H1 (cell line): Measurements from ENCODE around the gene NRIP2. TPM values are rescaled to one million over a fixed set of nuclear protein-coding genes. Genes with fewer than 3 reads are reported as not detected.

ENCODE experiments used
- CTCF ChIA-PET: fragments of 300-600 bp; sonication (Branson Sonifier 250); formaldehyde crosslinking; loops from one replicate; lab custom pipeline; 2021; ENCODE audit not compliant: partially characterized antibody; lab: Charles Lee
- POLR2A ChIA-PET: fragments of 300-600 bp; sonication (Branson Sonifier 250); formaldehyde crosslinking; loops from one replicate; lab custom pipeline; 2021; ENCODE audit warnings: inconsistent platforms; ENCODE audit not compliant: partially characterized antibody; lab: Charles Lee
- DNase-seq, 2 experiments: peaks; one replicate each; pipeline versions ENCODE4 v3.0.0 to v3.0.0-alpha.2; 2010 to 2022; ENCODE audit warnings: low spot score in 2 of 2, low read depth in 1 of 2, mixed read lengths in 1 of 2
- FAIRE-seq: peaks from 2 replicates; lab custom pipeline; 2011; peaks lifted over from hg19 to GRCh38; lab: Jason Lieb, UNC
- H2AFZ ChIP-seq: 2 replicates; pipeline ENCODE4 v1.8.1; 2012; ENCODE audit warnings: low read length, inconsistent platforms
- H2AK5ac ChIP-seq: 2 replicates; pipeline ENCODE4 v1.6.1; 2013; ENCODE audit warnings: low read depth, low read length
- H2BK120ac ChIP-seq: replicated peaks from 2 replicates; pipeline ENCODE3; 2013; ENCODE audit warnings: low read depth, low read length, inconsistent platforms
- H2BK12ac ChIP-seq: 2 replicates; pipeline ENCODE4 v1.6.1; 2013; ENCODE audit warnings: low read depth, low read length
- H2BK15ac ChIP-seq: 2 replicates; pipeline ENCODE4 v1.6.1; 2013; ENCODE audit warnings: low read length
- H2BK20ac ChIP-seq: 2 replicates; pipeline ENCODE4 v1.6.1; 2013; ENCODE audit warnings: low read length
- H2BK5ac ChIP-seq: 2 replicates; pipeline ENCODE4 v1.6.1; 2013; ENCODE audit warnings: low read depth, low read length
- H3K14ac ChIP-seq: 2 replicates; pipeline ENCODE4 v1.6.1; 2013; ENCODE audit warnings: inconsistent platforms; ENCODE audit not compliant: insufficient read length
- H3K18ac ChIP-seq: 2 replicates; pipeline ENCODE4 v1.6.1; 2013; ENCODE audit warnings: low read length; ENCODE audit errors: extremely low read depth
- H3K23ac ChIP-seq: 2 replicates; pipeline ENCODE4 v1.6.1; 2013; ENCODE audit warnings: inconsistent platforms; ENCODE audit not compliant: insufficient read length
- H3K23me2 ChIP-seq: 2 replicates; pipeline ENCODE4 v1.6.1; 2013; ENCODE audit warnings: low read depth, low read length
- H3K27ac ChIP-seq: 2 replicates; pipeline ENCODE4 v1.6.1; 2011; ENCODE audit warnings: low read depth, low read length, inconsistent platforms
- H3K27me3 ChIP-seq, 4 experiments: replicated peaks in 1 of 4; 1 replicate in 1 of 4; 2 replicates in 3 of 4; pipeline versions ENCODE4 v1.6.1 to v1.8.1; 2011 to 2013; ENCODE audit warnings: low read length in 3 of 4, mild to moderate bottlenecking in 3 of 4, inconsistent platforms in 2 of 4, mixed read lengths in 2 of 4, moderate library complexity in 1 of 4; ENCODE audit not compliant: control insufficient read depth in 3 of 4, insufficient read depth in 3 of 4; ENCODE audit errors: extremely low read depth in 1 of 4
- H3K36me3 ChIP-seq, 4 experiments: 2 replicates each; pipeline versions ENCODE4 v1.6.1 to v1.8.1; 2011 to 2013; ENCODE audit warnings: mild to moderate bottlenecking in 4 of 4, low read length in 3 of 4, moderate library complexity in 2 of 4, control low read depth in 1 of 4, inconsistent platforms in 1 of 4; ENCODE audit not compliant: insufficient read depth in 4 of 4, control insufficient read depth in 2 of 4
- H3K4ac ChIP-seq: replicated peaks from 2 replicates; pipeline ENCODE3; 2013; ENCODE audit warnings: low read length, low read depth, mixed read lengths, inconsistent platforms; ENCODE audit not compliant: insufficient read length
- H3K4me1 ChIP-seq, 4 experiments: replicated peaks in 1 of 4; 1 replicate in 1 of 4; 2 replicates in 3 of 4; pipeline versions ENCODE4 v1.6.1 to v1.8.1; 2011 to 2013; ENCODE audit warnings: low read length in 3 of 4, inconsistent platforms in 2 of 4, mixed read lengths in 1 of 4; ENCODE audit not compliant: insufficient read depth in 4 of 4, control insufficient read depth in 3 of 4
- H3K4me2 ChIP-seq, 2 experiments: 2 replicates each; pipeline versions ENCODE4 v1.6.1 to v1.8.1; 2011 to 2013; ENCODE audit warnings: low read depth in 2 of 2, low read length in 2 of 2, control low read depth in 1 of 2, inconsistent platforms in 1 of 2, mild to moderate bottlenecking in 1 of 2; ENCODE audit not compliant: insufficient read depth in 1 of 2
- H3K4me3 ChIP-seq, 4 experiments: fragments of 200-600, 300-600 bp in 1 of 4; sonication (generic), shearing (Covaris generic), sonication (Bioruptor Twin) in 1 of 4; 2 replicates each; pipeline versions ENCODE4 v1.5.1 to v1.8.1; 2011 to 2016; ENCODE audit warnings: low read length in 4 of 4, low read depth in 3 of 4, control low read depth in 2 of 4, inconsistent platforms in 2 of 4, mild to moderate bottlenecking in 2 of 4, mixed read lengths in 1 of 4, moderate library complexity in 1 of 4; ENCODE audit not compliant: insufficient read depth in 2 of 4; ENCODE audit errors: extremely low read depth in 1 of 4
- H3K56ac ChIP-seq: replicated peaks from 2 replicates; pipeline ENCODE3; 2013; ENCODE audit warnings: low read depth, mild to moderate bottlenecking, mixed read lengths, low read length, inconsistent platforms; ENCODE audit not compliant: insufficient read length
- H3K79me1 ChIP-seq: 2 replicates; pipeline ENCODE4 v1.6.1; 2013; ENCODE audit warnings: low read depth, low read length, control low read depth
- H3K79me2 ChIP-seq, 2 experiments: 2 replicates each; pipeline versions ENCODE4 v1.6.1 to v1.8.1; 2012 to 2013; ENCODE audit warnings: low read length in 2 of 2, mild to moderate bottlenecking in 2 of 2, inconsistent platforms in 1 of 2; ENCODE audit not compliant: insufficient read depth in 2 of 2, control insufficient read depth in 1 of 2
- H3K9ac ChIP-seq, 4 experiments: replicated peaks in 1 of 4; 1 replicate in 1 of 4; 2 replicates in 3 of 4; pipeline versions ENCODE4 v1.6.1 to v1.8.1; 2011 to 2013; ENCODE audit warnings: low read depth in 3 of 4, low read length in 3 of 4, control low read depth in 2 of 4, mild to moderate bottlenecking in 2 of 4, moderate library complexity in 2 of 4, inconsistent platforms in 1 of 4; ENCODE audit errors: extremely low read depth in 1 of 4
- H3K9me3 ChIP-seq, 2 experiments: 2 replicates each; pipeline versions ENCODE4 v1.6.1 to v1.8.1; 2012 to 2013; ENCODE audit warnings: mild to moderate bottlenecking in 2 of 2, moderate library complexity in 2 of 2, control low read depth in 1 of 2, inconsistent platforms in 1 of 2, low read depth in 1 of 2, low read length in 1 of 2, mixed read lengths in 1 of 2; ENCODE audit not compliant: insufficient read depth in 2 of 2
- H4K20me1 ChIP-seq, 2 experiments: replicated peaks in 1 of 2; 2 replicates each; pipeline versions ENCODE3 to v1.8.1; 2011 to 2013; ENCODE audit warnings: inconsistent platforms in 2 of 2, low read length in 2 of 2, mild to moderate bottlenecking in 1 of 2; ENCODE audit not compliant: insufficient read depth in 2 of 2, control insufficient read depth in 1 of 2
- H4K5ac ChIP-seq: 2 replicates; pipeline ENCODE4 v1.6.1; 2013; ENCODE audit warnings: low read length, low read depth, mixed read lengths, inconsistent platforms; ENCODE audit not compliant: insufficient read length
- H4K8ac ChIP-seq: 2 replicates; pipeline ENCODE4 v1.8.0; 2013; ENCODE audit warnings: mild to moderate bottlenecking, moderate library complexity, low read length, inconsistent platforms; ENCODE audit not compliant: insufficient read depth; ENCODE audit errors: extremely low read depth
- H4K91ac ChIP-seq: replicated peaks from 2 replicates; pipeline ENCODE3; 2013; ENCODE audit warnings: low read length, mixed read lengths, inconsistent platforms; ENCODE audit not compliant: insufficient read length
- FOSL1 ChIP-seq: IDR thresholded peaks from 2 replicates; pipeline ENCODE4 v1.6.1; 2011; ENCODE audit warnings: mild to moderate bottlenecking, low read depth, low read length, moderate library complexity; ENCODE audit not compliant: insufficient read depth
- MAFK ChIP-seq: IDR thresholded peaks from 2 replicates; pipeline ENCODE4 v1.6.1; 2012; ENCODE audit warnings: low read depth, mild to moderate bottlenecking, improper control_type of control experiment, low read length
- TAF1 ChIP-seq: IDR thresholded peaks from 2 replicates; pipeline ENCODE4 v1.6.1; 2011; ENCODE audit warnings: mild to moderate bottlenecking, low read depth, low read length
- WGBS, 2 experiments: shearing (Covaris generic) in 1 of 2; methylation state at CpG; one replicate each; pipeline versions ENCODE4 v1.1.6 to v1.1.7; 2013 to 2015; ENCODE audit warnings: low lambda C conversion rate in 2 of 2, mixed read lengths in 2 of 2, inconsistent platforms in 1 of 2, low coverage in 1 of 2, missing lambda C conversion rate in 1 of 2; ENCODE audit not compliant: insufficient replicate concordance in 2 of 2, insufficient coverage in 1 of 2, insufficient read length in 1 of 2; ENCODE audit errors: extremely low coverage in 1 of 2, missing lambda C conversion rate in 1 of 2; 5-methylcytosine and 5-hydroxymethylcytosine counted together
- polyA plus RNA-seq, 7 experiments: library from polyadenylated mRNA; depleted of rRNA in 3 of 7; stranded (reverse) in 5 of 7; unstranded in 2 of 7; fragments of >200 nt in 5 of 7; fragments of 200-250 nt in 2 of 7; gene quantifications; 1 replicate in 5 of 7; 2 replicates in 1 of 7; 4 replicates in 1 of 7; pipeline versions ENCODE4 v1.2.1 to v1.2.3, GENCODE V29; 2011 to 2013; ENCODE audit warnings: missing spikeins in 2 of 7, mixed read lengths in 2 of 7
- total RNA-seq: library from RNA; stranded (reverse); fragmentation: NEBNext Ultra II Directional; extraction: Animal tissue kit (Norgen Biotek cat#: 25700); gene quantifications from 2 replicates; pipeline ENCODE4 v1.2.1, GENCODE V29; 2021

NRIP2 gene
- total and polyA plus RNA-seq, 2 of the 8 experiments (the other 6 are each of a cell fraction or from before 2014, with no cell fraction given), result 0.06 TPM; not detected in 1

GRCh38 chr12:2806700-2807099 is 28.1 kb downstream of the NRIP2 start:
- H4K20me1 ChIP-seq, result peaks cover 0 to 12% of the 10 kb centered on the region in 2 experiments
- no peak overlapping the region for H3K4me2 ChIP-seq
- H3K56ac ChIP-seq, result no peak overlapping the region
- peaks cover 0 to 3% (median 0%) of the 10 kb centered on the region in 4 experiments; a peak in 2 of 7 replicates for H3K4me1 ChIP-seq
- H3K23me2 ChIP-seq, result no peaks in the 10 kb centered on the region
- H3K4me3 ChIP-seq, result no peak overlapping the region
- H3K36me3 ChIP-seq, result peaks cover 15 to 42% (median 29%) of the 10 kb centered on the region in 4 experiments
- H3K9ac ChIP-seq, result no peak overlapping the region
- WGBS, 2 experiments, result 94% methylated on average over 6 of the region's 6 CpGs; no CpG with 5 or more reads in 1 of the 2 experiments
- no peak overlapping the region for H2BK20ac ChIP-seq
- H2BK12ac ChIP-seq, result no peak overlapping the region
- H4K5ac ChIP-seq, result no peak overlapping the region
- no peaks in the 10 kb centered on the region for H3K27me3 ChIP-seq
- H2BK5ac ChIP-seq, result no peak overlapping the region
- no peak overlapping the region for H2BK120ac ChIP-seq
- no peak overlapping the region for H3K18ac ChIP-seq
- H3K27ac ChIP-seq, result no peak overlapping the region
- H2AK5ac ChIP-seq, result no peak overlapping the region
- H3K4ac ChIP-seq, result no peak overlapping the region
- DNase-seq (no peak), FAIRE-seq (no peak)
- H3K79me2 ChIP-seq, result no peaks in the 10 kb centered on the region
- no peaks in the 10 kb centered on the region; the same call in 1 of the 2 replicates for H3K79me1 ChIP-seq
- no peaks in the 10 kb centered on the region for H3K9me3 ChIP-seq
- H3K23ac ChIP-seq, result no peak overlapping the region
- no peak overlapping the region for H3K14ac ChIP-seq
- ChIA-PET POLR2A (interaction anchor here (1.8 to 2.1 kb wide), 2 partner anchors 9 to 15 kb away, joined by 4 read pairs; no protein-coding TSS in a partner anchor), CTCF (interaction anchor here (0.9 to 1.4 kb wide), 2 partner anchors 9 to 10 kb away, joined by 5 read pairs; no protein-coding TSS in a partner anchor)
- H4K91ac ChIP-seq, result no peak overlapping the region
- TF ChIP-seq FOSL1 (no peak), TAF1 (no peak), MAFK (no peak)
- H4K8ac ChIP-seq, result no peak overlapping the region
- no peak overlapping the region for H2BK15ac ChIP-seq
- no peak overlapping the region for H2AFZ ChIP-seq
